Measurements from ENCODE around the gene MTLN. TPM values are rescaled to one million over a fixed set of nuclear protein-coding genes. Genes with fewer than 3 reads are reported as not detected.
"Not testable (repeated sequence)": the region's sequence is repeated elsewhere in the genome, so short reads cannot be mapped to it uniquely, and the experiment has no call there.

Gene MTLN, protein sequence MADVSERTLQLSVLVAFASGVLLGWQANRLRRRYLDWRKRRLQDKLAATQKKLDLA
- total RNA-seq = 100 to 1,000 TPM in 1 of 2 donors, 10 to 100 TPM in 1; 91.3 to 106 TPM

DNA sequence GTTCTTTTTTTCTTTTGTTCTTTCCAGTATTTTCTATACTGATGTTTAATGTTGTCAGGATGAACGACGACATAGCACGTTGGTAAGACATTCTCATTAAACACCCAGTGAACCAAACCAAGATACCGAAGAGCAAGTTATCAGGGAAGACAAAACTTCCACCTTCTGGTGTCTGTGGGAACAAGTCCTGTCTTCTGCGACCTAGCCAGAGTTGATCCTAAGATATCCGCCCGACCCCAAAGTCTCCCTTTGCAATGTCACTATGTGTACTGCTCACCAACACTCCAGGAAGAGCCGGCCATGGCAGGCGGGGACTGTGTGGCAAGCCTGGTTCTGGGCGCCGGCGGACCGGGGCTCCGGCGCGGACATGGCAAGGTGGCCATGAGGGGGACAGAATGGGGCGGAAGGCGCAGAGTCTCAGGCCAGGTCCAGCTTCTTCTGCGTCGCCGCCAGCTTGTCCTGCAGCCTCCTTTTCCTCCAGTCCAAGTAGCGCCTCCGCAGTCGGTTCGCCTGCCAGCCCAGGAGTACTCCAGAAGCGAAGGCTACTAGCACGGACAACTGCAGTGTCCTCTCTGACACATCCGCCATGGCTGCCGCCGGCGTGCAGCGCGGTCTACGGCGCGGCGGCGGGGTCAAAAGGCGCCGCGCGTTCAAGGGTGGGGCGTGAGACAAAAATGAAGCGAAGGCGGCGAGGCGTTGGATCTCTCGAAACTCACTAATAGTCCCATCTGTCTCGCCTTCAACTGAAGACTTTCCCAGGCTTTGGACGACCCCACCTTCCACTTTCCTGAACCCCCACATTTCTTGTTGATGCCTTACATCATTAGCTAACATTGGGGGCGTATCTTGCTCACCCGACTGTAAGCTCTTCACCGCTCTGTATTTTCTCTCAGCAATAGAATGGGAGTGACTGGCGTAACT lies at the start of gene MTLN:
Gene MTLN (minus strand): TSS at position 610 of the 921 bp plus-strand sequence. CDS start 22 bp downstream, at position 588.
- no peaks in the 10 kb centered on the region for H3K36me3 ChIP-seq
- TF ChIP-seq, protein P1, sequence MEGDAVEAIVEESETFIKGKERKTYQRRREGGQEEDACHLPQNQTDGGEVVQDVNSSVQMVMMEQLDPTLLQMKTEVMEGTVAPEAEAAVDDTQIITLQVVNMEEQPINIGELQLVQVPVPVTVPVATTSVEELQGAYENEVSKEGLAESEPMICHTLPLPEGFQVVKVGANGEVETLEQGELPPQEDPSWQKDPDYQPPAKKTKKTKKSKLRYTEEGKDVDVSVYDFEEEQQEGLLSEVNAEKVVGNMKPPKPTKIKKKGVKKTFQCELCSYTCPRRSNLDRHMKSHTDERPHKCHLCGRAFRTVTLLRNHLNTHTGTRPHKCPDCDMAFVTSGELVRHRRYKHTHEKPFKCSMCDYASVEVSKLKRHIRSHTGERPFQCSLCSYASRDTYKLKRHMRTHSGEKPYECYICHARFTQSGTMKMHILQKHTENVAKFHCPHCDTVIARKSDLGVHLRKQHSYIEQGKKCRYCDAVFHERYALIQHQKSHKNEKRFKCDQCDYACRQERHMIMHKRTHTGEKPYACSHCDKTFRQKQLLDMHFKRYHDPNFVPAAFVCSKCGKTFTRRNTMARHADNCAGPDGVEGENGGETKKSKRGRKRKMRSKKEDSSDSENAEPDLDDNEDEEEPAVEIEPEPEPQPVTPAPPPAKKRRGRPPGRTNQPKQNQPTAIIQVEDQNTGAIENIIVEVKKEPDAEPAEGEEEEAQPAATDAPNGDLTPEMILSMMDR (IDR thresholded peaks at IDR 0.05) = no peak
- ATAC-seq (ENCODE audit: insufficient number of reproducible peaks, low FRiP score, low read depth) = peak; percentile 68

DNA sequence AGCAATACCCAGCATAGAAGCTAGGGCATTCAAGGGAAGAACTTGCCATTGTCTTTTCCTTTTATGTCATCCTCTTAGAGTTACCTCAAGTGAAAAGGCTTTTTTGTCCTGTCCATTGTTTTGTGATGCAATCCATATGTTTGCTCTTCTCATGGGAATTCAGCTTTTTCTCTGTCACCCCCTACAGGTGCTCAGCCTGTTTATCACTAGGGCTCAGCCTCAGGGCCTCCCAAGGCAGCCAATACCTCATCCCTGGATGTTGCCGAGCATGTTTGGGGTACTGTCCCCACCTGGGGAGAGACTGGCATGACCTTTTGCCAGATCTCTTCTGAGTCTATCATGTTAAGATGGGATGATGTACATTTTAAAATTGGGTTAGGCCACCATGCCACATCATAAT lies 49.6 kb upstream of the MTLN start:
- not testable (repeated sequence) for H3K27ac ChIP-seq; H3K9me3 ChIP-seq; DNase-seq (ENCODE audit: low spot score); H3K36me3 ChIP-seq; H3K4me3 ChIP-seq; H3K4me1 ChIP-seq (ENCODE audit: control insufficient read depth in 1 of 2, low read depth in 2 of 2); H3K27me3 ChIP-seq (replicated peaks; ENCODE audit: insufficient read depth); ATAC-seq (ENCODE audit: insufficient number of reproducible peaks, low FRiP score, low read depth)

More for the DNA sequence above, at the start of gene MTLN:
- Histone ChIP-seq H3K27me3 (replicated peaks; ENCODE audit: insufficient read depth) (no peaks in the 10 kb centered on the region), H3K27ac (peak within 1 kb of the TSS; percentile 71 to 72), H3K4me3 (peak within 1 kb of the TSS; percentile 85), H3K4me1 (ENCODE audit: control insufficient read depth in 1 of 2, low read depth in 2 of 2) (peaks cover 6 to 13% of the 10 kb centered on the region in 2 donors), H3K9me3 (no peaks in the 10 kb centered on the region)
- DNase-seq (ENCODE audit: low spot score) = peak; percentile 7

DNA sequence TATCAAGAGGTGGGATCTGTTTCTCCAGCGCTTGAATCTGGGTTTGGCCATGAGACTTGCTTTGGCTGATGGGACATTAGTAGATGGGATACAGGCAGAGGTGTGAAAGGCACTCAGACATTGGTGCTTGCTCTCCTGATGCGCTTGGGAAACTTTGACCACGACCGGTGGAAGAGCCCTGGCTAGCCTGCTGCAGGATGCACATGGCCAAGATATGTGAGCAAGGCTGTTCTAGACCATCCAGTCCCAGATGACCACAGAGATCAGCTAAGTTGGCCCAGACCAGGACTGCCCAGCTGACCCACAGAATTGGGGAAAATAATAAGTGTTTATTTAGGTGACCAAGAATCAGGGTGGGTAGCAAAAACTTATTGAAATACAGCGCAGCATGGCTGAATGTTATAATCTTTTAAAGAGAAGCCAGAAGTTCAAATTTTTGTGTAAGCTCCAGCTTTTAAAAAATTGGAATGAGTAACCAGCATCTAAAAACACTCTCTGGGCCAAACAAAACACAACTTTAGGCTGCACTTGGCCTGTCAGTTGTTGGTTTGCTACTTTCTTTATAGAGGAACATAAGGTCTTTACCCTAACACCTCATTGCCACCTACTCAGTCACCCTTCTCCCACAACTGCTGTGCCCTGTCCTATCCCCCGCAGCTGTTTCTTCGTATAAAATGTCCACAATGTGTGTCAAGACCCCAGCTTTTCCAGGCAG lies 35.9 kb upstream of the MTLN start:
- not testable (repeated sequence) for H3K27ac ChIP-seq; H3K27me3 ChIP-seq (replicated peaks; ENCODE audit: insufficient read depth); H3K4me1 ChIP-seq (ENCODE audit: control insufficient read depth in 1 of 2, low read depth in 2 of 2); DNase-seq (ENCODE audit: low spot score); H3K36me3 ChIP-seq; H3K4me3 ChIP-seq; H3K9me3 ChIP-seq; ATAC-seq (ENCODE audit: insufficient number of reproducible peaks, low FRiP score, low read depth)

DNA sequence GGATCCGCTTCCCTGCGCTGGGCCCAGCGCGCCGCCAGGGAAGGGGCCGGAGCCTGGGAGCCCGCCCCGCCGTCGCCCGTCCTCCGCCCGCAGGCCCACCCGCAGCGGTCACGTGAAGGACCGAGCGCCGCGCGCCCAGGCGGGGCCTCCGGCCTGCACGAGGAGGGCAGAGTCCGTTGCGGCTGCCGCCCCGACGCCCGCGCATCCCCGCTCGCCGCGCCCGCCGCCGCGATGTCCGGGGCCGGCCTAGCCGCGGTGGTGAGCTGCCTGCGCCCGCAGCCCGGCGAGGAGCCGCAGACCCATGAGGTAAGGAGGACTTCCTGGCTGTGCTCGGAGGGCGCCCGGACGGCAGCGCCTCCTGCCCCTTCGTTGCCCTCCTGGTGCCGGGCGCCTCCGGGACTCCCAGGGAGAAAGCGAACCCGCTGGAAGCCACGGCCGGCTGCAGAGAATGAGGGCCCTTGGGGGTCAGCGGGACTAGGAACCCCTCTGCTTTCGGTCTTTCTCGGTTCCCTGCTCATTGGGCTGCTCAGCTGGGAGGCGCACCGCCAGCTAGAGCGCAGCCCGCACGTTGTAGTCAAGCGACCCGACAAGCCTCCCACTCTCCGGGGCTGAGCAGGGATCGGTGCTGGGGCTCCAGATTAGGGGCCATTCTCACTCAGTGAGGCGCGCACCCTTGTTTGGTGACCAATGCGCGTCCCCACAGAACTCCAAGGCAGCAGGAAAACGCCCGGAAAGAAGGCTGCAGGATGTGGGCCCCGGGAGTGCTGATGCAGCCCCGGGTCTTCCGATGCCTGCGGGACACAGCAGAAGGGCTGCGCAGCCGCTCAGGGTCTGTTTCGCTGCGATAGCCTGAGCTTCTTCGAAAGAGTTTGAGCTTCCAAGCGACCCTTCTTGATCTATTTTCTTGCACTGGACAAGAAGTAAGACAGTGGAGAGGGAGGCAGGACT lies 33.4 kb upstream of the MTLN start:
- H3K4me3 ChIP-seq; ATAC-seq (ENCODE audit: insufficient number of reproducible peaks, low FRiP score, low read depth); H3K9me3 ChIP-seq; H3K27ac ChIP-seq; H3K36me3 ChIP-seq; H3K27me3 ChIP-seq (replicated peaks; ENCODE audit: insufficient read depth); DNase-seq (ENCODE audit: low spot score); H3K4me1 ChIP-seq (ENCODE audit: control insufficient read depth in 1 of 2, low read depth in 2 of 2): not testable (repeated sequence)

DNA sequence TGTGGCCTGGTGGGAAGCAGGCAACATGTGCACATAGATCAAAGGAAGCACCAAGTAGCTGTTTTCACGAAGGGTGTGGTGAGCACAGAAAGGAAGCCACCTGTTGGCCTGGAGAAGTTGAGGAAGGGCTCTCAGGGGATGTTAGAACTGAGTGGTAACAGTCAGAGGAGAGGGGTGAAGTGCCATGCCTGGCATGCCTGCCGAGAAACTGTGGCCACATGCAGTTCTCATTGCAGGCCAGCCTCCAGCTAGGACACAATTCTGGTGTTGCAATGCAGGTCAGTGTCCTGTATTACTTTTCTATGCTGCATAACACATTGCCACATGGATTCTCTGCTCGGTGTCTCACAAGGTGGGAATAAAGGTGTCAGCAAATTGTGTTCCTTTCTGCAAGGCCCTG lies 30.9 kb upstream of the MTLN start:
- not testable (repeated sequence) for H3K4me3 ChIP-seq; H3K27me3 ChIP-seq (replicated peaks; ENCODE audit: insufficient read depth); H3K27ac ChIP-seq; ATAC-seq (ENCODE audit: insufficient number of reproducible peaks, low FRiP score, low read depth); H3K36me3 ChIP-seq; DNase-seq (ENCODE audit: low spot score); H3K9me3 ChIP-seq; H3K4me1 ChIP-seq (ENCODE audit: control insufficient read depth in 1 of 2, low read depth in 2 of 2)

DNA sequence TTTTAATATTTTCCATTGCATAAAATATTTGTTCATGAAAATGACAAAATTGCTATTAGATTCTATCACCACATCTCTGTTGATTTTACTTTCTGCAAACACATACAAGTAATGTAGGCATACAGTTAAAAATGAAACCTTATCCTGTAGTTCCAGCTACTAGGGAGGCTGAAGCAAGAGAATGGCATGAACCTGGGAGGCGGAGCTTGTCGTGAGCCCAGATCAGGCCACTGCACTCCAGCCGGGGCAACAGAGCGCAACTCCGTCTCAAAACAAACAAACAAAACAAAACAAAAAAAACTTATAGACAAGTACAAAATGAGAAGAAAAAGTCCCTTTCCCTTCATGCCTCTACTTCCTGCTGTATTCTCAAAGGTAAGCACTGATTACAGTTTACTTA lies 22.2 kb upstream of the MTLN start:
- ATAC-seq (ENCODE audit: insufficient number of reproducible peaks, low FRiP score, low read depth); H3K9me3 ChIP-seq; H3K36me3 ChIP-seq; H3K4me3 ChIP-seq; H3K27me3 ChIP-seq (replicated peaks; ENCODE audit: insufficient read depth); H3K27ac ChIP-seq; H3K4me1 ChIP-seq (ENCODE audit: control insufficient read depth in 1 of 2, low read depth in 2 of 2); DNase-seq (ENCODE audit: low spot score): not testable (repeated sequence)

DNA sequence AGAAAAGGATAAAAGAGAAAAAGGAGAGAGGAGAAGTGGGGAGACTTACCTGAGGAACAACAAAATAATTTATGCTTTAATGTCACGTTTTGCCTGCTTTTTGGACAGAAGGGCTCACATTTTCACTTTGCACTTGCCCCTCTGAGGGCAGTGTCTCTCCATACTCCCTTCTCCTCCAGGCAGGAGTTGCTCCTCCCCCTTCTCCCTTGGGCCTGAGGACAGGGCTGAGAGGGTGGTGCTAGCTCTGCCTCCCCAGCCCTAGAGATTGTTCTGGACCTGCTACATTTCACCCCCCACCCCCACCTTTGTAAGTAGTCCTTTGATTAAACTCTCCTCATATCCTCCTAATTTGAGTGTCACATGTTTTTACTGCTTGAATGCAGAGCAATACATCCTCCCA lies 17.5 kb upstream of the MTLN start:
- DNase-seq (ENCODE audit: low spot score); H3K27me3 ChIP-seq (replicated peaks; ENCODE audit: insufficient read depth); H3K4me1 ChIP-seq (ENCODE audit: control insufficient read depth in 1 of 2, low read depth in 2 of 2); H3K4me3 ChIP-seq; H3K27ac ChIP-seq; H3K36me3 ChIP-seq; H3K9me3 ChIP-seq; ATAC-seq (ENCODE audit: insufficient number of reproducible peaks, low FRiP score, low read depth): not testable (repeated sequence)

DNA sequence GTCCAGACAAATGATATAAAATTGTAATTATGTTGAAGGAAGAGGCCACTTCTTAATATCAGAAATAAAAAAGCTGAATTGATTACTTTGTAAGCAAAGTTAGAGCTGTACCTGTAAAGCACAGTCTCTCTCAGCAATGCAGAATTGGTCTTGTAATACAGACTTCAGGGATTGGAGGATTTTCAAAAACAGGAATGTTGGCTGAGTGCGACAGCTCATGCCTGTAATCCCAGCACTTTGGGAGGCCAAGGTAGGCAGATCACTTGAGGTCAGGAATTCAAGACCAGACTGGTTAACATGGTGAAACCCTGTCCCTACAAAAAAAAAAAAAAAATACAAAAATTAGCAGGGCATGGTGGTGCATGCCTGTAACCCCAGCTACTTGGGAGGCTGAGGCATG lies 10.3 kb upstream of the MTLN start:
- H3K27ac ChIP-seq; DNase-seq (ENCODE audit: low spot score); ATAC-seq (ENCODE audit: insufficient number of reproducible peaks, low FRiP score, low read depth); H3K36me3 ChIP-seq; H3K4me3 ChIP-seq; H3K9me3 ChIP-seq; H3K4me1 ChIP-seq (ENCODE audit: control insufficient read depth in 1 of 2, low read depth in 2 of 2); H3K27me3 ChIP-seq (replicated peaks; ENCODE audit: insufficient read depth): not testable (repeated sequence)

Data from thoracic aorta (tissue), 2 donors.